GM21737 (cell line): ENCODE measurements around the gene P2RY8.
"Not testable (repeated sequence)": the region's sequence is repeated elsewhere in the genome, so short reads cannot be mapped to it uniquely, and the experiment has no call there.

Experiments
- ATAC-seq: cut with Tn5 transposase; IDR thresholded peaks from one replicate; pipeline ENCODE4 v1.9.1; 2021; ENCODE audit warnings: mild to moderate bottlenecking, moderate library complexity; ENCODE audit not compliant: unreplicated experiment

The P2RY8 gene

GRCh38 chrX:1545776-1546408, 8.9 kb upstream of the P2RY8 start:
- no peak for ATAC-seq

GRCh38 chrX:1542994-1543725, 6.2 kb upstream of the P2RY8 start:
- no peak for ATAC-seq

- not testable (repeated sequence) for ATAC-seq
These were observed 2.2 kb upstream of the P2RY8 start for GRCh38 chrX:1539146-1539545.

DNA sequence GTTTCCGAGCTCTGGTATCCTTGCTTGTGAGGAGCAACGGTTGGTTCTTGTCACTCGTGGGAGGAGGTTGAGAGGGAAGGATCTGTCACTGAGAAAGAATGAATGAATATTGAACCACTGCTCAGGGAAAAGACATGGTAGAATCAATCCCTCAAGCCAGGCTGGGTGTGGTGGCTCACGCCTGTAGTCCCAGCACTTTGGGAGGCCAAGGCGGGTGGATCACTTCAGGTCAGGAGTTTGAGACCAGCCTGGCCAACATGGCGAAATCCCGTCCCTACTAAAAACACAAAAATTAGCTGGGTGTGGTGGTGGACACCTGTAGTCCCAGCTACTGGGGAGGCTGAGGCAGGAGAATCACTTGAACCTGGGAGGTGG, 718 bp upstream of the P2RY8 start:
- ATAC-seq, result not testable (repeated sequence)

DNA sequence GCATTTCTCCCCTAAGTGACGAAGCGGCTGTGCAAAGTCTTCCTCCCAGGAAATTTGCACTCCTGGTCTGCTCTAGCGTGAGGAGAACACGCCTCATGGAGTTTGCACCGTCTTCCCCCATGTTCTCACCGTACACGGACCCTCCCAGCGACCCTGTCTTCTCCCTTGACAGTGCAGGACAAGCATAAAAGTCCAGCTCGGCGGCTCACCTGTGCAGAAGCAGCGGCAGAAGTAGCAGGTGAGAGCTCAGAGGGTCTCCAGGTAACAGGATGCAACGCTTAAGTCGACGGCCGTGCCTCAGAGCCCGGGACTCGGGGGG, 314 bp downstream of the P2RY8 start:
- ATAC-seq, result no peak

DNA sequence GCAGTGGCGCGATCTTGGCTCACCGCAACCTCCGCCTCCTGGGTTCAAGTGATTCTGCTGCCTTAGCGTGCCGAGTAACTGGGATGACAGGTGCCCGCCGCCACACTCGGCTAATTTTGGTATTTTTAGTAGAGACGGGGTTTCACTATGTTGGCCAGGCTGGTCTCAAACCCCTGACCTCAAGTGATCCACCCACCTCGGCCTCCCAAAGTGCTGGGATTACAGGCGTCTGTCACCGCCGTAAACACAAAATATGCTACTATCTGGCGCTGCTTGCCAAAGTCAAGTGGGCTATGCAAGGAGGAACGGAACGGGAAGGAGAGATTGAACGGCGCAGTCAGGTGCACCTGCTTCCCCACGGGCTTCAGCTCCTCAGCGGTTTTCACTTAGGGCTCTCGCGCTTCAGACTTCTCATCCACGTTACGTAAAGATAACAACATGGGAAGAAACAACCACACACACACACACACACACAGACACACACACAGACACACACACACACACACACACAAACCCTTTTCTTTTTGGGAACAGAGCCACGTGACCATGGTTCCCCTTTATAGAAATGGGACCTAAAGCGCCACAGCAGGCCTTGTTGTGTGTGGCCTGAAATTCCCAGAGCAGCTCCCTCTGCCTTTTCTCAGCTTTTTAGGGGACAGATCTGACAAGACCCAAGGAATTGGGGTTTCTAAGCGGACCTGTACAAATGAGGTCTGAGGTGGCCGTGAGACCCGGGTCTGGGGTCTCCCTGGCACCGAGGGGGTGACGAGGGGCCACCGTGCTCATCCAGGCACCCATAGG, 1.5 kb downstream of the P2RY8 start:
- no peak for ATAC-seq

DNA sequence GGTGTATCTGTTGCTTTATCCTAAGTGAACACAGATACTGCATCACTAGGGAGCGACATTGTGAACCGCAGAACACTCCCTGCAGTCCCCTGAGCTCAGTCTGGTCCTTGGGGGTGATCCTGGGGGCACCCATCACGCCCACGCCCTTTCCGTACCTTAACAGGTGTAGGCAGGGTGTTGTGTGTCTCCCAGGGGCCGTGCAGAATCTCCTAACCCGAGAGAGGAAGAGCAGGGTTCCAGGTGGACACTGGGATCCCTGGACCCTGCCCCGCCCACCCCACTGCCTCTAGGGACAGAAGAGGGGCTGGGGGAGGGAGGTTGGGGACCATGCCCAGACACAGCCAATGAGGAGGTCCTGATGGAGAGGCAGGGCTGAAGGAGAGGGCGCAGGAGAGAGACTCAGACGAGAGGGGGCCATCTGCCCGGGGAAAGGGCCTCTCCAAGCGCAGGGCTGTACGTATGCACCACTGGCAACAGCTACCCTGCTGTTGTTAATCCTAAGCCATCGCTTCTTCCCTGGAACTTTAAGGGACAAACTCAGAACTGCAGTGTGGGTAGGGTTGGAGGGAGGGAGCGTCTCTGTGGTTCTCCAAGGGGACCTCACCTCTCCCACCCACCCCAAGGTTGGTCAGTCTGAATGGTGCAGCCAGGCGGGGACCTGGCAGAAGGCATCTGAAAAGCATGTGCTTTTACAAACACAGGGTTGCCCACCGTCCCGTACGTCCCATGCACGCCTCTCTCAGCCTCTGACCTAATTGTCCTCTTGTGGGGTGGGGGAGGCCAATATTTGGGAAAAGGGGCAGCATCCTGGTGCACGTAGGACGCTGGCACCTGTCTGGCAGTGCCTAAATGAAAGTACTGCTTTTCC, 2.5 kb downstream of the P2RY8 start:
- no peak for ATAC-seq

DNA sequence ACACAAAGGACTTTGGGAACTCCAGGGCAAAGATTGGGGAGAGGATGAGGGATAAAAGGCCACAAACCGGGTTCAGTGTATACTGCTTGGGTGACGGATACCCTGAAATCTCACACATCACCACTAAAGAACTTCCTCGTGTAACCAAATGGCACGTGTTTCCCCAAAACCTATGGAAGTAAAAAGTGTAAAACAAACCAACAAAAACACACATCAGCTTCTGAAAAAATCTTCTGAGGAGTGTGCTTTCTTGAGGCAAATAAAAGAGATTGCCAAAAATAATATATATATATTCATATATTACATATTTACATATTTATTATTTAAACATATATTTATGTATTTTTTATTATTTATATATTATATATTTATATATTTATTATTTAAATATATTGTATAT, 3.9 kb downstream of the P2RY8 start:
- ATAC-seq, result no peak

DNA sequence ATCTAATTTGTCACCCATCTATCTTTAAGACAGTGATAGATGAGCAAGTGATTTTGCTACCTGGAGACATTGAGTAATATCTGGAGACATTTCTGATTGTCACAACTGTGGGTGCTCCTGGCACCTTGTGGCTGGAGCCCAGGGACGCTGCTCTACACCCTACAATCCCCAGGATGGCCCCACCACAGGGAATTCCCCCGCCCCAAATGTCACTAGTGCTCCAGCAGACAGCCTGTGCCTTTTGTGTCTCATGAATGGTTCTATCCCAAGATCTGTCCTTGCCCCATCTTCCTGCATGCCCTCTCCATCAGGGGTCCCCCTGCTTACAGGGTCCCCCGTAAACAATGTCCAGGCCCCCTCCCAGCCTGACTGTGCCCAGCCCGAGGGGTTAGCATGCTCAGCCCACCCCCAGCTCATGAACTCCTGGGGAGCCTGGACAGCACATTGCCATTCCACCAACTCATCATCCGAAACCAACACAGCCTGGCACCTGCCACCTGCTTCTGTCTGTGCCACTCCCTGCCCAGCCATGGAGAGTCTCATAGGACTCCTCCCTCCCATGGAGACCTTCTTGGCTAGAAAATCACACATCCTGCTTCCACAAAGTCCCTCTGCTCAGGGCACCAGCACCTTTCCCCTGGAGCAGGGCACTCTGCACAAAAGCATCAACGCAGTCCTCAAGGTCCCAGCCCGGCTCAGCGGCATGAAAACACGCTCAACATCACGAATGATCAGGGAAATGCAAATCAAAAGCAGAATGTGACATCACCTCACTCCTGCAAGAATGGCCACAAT, 5.7 kb downstream of the P2RY8 start:
- ATAC-seq, result no peak

DNA sequence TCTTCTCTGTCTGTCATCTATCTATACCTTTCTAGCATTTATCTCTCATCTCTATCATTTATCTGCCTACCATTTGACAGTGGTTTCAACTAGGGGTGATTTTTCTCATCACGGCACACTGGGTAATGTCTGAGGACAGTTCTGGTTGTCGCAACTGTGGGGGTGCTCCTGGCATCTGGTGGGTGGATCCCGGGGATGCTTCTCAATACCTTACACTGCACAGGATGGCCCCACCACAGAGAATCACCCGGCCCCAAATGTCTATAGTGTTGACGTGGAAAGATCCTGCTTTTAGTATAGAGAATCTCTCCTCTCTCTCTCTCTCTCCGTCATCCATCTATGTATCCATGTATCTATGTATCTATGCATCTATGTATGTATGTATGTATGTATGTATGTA, 7.2 kb downstream of the P2RY8 start:
- ATAC-seq, result no peak

- no peak for ATAC-seq
These were observed 7.7 kb downstream of the P2RY8 start for GRCh38 chrX:1529328-1529727.

- ATAC-seq, result no peak
These were observed 8.1 kb downstream of the P2RY8 start for GRCh38 chrX:1528884-1529203.

GRCh38 chrX:1528186-1528883, 8.7 kb downstream of the P2RY8 start:
- ATAC-seq, result no peak

- no peak for ATAC-seq
These were observed 9.5 kb downstream of the P2RY8 start for GRCh38 chrX:1527457-1527856.

- no peak for ATAC-seq
These were observed 10.4 kb downstream of the P2RY8 start for GRCh38 chrX:1526565-1526964.

DNA sequence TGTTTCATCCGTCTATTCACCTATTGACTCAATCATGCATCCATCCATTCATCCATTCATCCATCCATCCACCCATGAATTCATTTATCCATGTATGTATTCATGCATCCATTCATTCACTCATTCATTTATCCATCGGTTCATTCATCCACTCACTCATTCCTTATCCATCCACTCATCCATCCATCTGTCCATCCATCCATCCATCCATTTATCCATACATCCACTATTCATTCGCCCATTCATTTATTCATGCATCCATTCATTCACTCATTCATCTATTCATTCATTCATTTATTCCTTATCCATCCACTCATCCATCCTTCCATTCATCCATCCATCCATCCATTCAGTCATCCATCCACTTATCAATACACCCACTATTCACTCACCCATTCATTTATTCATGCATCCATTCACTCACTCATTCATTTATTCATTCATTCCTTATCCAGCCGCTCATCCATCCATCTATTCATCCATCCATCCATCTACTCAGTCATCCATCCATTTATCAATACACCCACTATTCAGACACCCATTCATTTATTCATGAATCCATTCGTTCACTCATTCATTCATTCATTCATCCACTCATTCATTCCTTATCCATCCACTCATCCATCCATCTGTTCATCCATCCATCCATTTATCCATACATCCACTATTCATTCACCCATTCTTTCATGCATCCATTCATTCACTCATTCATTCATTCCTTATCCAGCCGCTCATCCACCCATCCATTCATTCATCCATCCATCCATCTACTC, 11.2 kb downstream of the P2RY8 start:
- no peak for ATAC-seq

DNA sequence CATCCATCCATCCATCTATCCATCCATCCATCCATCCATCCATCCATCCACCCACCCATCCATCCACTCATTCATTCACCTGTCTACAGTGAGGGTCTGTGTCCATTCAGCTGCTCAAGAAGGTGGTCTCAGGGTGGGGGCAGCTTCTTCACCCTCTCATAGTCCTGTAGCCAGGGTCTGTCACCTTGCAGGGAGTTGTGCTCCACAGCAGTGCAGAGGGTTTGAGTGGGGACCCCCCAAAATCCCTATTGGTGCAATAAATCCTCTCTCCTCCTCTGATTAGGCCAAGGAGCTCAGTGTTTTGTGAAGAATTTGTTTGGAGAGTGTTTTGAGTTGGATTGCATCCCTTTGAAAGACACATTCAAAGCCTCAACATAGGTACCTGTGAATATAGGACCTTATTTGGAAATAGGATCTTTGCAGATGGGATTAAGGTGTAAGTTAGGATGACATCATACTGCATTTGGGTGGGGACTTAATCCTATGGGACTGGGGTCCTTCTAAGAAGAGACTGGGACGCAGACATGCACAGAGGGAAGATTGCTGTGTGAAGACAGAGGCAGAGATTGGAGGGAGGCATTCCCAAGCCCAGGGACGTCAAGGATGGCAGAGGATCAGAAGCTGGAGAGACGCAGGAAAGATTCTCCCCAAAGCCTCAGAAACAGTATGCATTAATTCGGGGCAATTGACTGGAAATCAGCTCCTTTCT, 12.0 kb downstream of the P2RY8 start:
- ATAC-seq, result no peak

DNA sequence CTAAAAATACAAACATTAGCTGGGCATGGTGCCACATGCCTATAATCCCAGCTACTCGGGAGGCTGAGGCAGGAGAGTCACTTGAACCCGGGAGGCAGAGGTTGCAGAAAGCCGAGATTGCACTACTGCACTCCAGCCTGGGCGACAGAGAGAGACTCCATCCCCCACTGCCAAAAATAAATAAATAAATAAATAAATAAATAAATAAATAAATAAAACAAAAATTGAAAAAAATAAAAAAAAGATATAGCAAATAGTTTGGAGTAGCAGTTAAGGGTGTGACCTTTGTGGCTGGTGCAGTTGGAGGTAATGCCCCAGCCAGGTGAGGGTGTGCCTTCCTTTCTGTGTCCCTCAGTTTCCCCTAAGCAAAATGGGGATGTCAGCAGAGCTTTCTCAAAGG, 14.1 kb downstream of the P2RY8 start:
- not testable (repeated sequence) for ATAC-seq
